HG03159 (cell line): Measurements from ENCODE around the gene LANCL3.
"Not testable (repeated sequence)": the region's sequence is repeated elsewhere in the genome, so short reads cannot be mapped to it uniquely, and the experiment has no call there.

Source experiments
- ATAC-seq: cut with Tn5 transposase; IDR thresholded peaks from one replicate; pipeline ENCODE4 v1.9.1; 2021; ENCODE audit warnings: mild to moderate bottlenecking, moderate library complexity; ENCODE audit not compliant: unreplicated experiment

LANCL3 gene

GRCh38 chrX:37609727-37610126, 38.3 kb downstream of the LANCL3 start:
- ATAC-seq = no peak

GRCh38 chrX:37613933-37614332, 42.5 kb downstream of the LANCL3 start:
- no peak for ATAC-seq

GRCh38 chrX:37627602-37628001, 56.1 kb downstream of the LANCL3 start:
- ATAC-seq = no peak

DNA sequence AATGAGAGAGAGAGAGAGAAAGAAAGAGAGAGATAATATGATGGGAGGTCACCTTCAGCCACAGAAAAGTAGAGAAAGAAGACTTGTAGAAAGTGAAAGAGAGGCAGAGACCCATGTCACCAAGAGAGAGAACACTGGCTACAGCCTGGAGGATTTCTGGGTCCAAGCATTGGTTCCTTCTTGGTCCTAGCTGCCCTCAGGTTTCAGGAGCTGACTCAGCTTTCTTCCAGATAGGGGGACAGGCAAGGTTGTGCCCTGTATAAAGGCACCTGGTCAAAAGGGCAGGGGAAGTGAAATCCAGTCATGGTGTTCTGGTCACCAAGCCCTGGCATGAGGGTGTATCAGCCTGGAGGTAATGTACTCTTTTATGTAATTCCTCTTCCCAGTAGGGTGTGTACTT, 66.6 kb downstream of the LANCL3 start:
- ATAC-seq = no peak

- no peak for ATAC-seq
Observed at GRCh38 chrX:37640142-37640541, 68.7 kb downstream of the LANCL3 start.

DNA sequence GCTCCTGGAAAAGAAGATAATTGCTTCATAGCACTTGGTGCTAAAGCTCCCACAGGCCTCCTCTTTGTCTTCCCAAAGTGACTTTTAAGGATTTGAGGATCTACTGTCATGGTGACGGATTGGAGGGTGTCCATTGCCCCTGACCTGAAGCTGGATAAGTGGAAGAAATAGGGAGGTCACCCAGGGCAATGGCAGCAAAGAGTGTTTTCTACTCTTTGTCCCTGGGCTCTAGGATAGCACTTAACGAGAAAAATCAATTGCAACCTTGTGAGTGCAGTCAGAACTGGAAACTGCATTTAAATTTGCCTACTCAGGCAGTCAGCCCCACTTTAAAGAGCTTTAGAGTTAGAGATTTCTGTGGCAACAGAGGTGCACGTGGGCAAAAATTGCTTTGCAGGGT, 70.4 kb downstream of the LANCL3 start:
- ATAC-seq = no peak

DNA sequence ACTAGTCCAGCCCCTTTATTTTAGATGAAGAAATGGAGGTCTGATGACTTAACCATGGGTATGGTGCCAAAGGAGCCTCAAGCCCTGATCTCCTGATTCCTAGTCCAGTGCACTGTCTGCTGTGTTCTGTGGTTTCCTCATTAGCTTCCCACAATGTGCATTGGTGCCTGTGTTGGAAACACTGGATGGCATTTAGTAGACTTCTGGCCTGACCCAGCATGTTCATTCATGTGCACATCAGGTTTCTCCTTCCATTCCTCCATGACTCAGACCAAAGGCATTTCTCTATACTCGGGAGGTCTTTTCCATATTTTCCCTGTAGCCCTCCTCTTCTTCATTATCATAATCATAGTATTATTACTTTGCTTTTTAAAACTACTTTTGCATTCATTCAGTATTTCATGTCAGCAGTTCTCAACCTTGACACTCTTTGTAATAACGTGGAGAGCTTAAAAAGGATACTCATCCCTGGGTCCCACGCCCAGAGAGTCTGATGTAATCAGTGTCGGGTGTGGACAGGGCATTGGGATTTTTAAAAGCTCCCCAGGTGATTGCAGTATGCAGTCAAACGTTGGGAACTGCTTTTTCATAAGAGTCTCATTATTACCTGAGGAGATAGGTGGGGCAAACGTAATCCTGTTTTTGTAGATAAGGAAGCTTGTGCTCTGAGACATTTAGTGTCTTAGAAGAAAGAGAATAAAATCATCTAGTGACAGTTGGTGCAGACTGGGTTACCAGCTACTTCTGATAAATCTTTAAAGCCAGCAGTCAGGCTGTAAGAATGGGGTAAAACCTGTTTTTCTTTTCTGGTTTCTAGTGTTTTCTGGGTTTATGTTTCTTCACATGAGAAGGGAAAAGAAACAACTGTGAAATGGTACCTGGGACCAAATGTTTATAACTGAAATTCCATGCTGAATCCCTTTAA, 73.2 kb downstream of the LANCL3 start:
- no peak for ATAC-seq

GRCh38 chrX:37646254-37646653, 74.8 kb downstream of the LANCL3 start:
- no peak for ATAC-seq

GRCh38 chrX:37650879-37651278, 79.4 kb downstream of the LANCL3 start:
- not testable (repeated sequence) for ATAC-seq

DNA sequence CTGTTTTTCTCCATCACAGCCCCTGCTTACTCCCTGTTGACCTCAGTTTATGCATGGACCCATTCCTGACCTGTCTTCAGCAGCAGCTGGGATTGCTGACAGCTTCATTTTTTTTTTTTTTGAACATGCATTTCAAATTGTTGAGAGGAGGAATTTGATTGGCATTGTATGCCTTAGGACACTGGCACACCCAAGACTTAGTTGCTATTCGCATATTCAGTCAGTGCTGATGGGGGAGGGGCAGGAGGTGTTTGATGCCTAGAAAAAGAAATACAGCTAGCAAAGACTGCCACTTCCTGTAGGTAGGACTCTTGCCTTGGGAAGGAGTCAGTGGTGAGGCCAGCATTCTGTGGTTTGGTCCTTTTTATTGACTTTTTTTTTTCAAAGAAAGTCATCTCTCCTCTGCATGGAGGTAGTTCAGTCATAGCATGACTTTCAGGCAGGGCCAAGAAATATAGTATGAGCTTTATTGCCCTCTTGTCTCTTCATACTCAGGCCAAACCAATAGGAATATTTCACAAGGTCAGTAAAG, 80.5 kb downstream of the LANCL3 start:
- no peak for ATAC-seq

- no peak for ATAC-seq
Observed at GRCh38 chrX:37652589-37653231, 81.2 kb downstream of the LANCL3 start.

- ATAC-seq = no peak
Observed at GRCh38 chrX:37653397-37654085, 82.1 kb downstream of the LANCL3 start.

DNA sequence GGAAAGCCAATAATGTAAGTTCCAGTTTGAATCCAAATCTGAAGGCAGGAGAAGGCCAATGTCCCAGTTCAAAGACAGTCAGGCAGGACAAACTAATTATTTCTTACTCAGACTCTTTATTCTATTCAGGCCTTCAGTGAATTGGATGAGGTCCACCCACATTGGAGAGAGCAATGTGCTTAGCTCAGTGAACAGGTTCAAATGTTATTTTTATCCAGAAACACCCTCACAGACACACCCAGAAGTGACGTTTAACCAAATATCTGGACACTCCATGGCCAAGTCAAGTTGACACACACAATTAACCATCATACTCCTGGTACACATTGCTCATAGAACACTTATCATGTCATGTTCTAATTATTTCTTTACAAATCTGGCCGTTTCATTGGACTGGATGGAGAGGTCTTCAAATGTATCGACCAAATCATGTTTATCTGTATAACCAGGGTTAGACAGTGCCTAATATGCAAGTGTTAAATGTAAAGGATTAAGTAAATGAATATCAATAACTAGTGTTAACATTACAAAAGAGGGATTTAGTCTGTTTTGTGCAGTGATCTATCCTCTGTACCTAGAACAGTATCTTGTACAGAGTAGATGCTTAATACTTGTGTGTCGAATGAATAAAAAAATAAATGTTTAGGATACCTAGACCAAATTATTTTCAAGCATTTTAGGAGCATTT, 87.0 kb downstream of the LANCL3 start:
- ATAC-seq = no peak

DNA sequence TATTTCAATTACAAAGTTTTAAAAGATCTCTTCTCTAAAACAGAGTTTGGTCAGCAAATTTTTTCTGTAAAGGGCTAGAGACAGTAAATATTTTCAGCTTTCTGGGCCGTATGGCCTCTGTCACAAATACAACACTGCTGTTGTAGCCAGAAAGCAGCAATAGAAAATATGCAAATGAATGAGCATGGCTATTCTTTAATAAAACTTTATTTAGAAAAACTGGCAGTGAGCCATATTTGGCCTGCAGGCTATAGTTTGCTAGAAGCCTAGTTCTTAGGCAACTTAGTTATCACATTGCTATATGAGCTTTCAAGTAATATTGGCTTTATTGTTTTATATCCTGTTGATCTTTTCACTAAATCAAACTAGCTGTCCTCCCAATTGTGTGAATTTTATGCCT, 87.6 kb downstream of the LANCL3 start:
- ATAC-seq = no peak

- ATAC-seq = no peak
Observed at GRCh38 chrX:37662181-37662580, 90.7 kb downstream of the LANCL3 start.

GRCh38 chrX:37666516-37666915, 95.1 kb downstream of the LANCL3 start:
- no peak for ATAC-seq

- no peak for ATAC-seq
Observed at GRCh38 chrX:37667141-37667540, 95.7 kb downstream of the LANCL3 start.

DNA sequence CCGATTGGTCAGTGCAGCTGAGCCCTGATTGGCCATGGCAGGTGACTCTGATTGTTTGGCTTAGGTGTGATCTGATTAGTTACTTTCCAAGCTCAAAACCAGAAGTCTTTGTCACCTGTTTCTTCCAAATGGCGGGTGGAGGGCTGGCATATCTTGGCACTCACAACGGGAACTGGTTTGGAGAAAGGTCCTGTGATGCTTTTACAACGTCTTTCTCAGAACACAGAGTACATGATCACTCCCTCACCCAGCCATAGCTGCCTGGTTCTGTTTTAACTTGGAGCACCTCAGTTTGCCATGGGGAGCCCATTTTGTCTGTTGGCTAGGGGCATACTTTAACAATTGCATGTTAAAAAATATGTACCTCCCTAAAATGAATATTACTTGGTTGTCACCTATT, 101.1 kb downstream of the LANCL3 start:
- no peak for ATAC-seq

DNA sequence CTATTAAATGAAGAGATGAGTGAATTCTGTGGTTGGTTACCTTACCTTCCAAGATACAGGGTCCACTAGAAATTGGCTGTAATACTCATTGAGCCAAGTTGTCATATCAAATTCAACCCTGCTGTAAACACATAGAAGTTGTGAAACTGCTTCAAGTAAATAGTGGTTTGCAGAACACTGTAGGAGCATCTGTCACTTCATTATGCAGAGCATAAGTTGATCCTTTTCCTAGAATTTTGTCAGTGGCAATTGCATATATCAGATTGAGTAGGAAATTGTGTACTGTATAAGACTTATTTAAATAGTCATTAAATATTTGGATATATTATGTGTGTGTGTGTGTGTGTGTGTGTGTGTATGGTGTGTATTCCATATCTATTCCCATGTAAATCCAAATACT, 105.3 kb downstream of the LANCL3 start:
- ATAC-seq = no peak

DNA sequence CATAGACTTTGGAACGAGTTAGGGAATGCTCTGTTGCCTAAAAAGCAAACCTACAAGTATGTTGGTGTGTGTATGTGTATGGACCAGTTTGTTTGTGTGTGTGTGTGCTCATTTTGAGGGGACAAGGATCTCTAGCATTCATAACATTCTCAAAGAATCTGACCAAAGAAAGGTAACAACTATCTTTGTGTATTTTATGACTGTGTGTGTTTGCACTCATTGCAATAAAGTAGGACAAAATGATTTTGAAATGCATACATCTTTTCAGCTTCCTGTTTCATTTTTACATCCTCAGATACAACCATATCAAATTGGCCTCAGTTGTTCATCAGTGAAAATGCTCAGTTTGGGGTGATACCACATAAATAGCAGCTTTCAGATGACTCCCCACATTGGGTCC, 105.8 kb downstream of the LANCL3 start:
- ATAC-seq = no peak

- peak; percentile 77 for ATAC-seq
Observed at GRCh38 chrX:37677765-37678164, 106.3 kb downstream of the LANCL3 start.
